ENCODE results near the gene GALNT9. TPM values are rescaled to one million over a fixed set of nuclear protein-coding genes. Genes with fewer than 3 reads are reported as not detected.

GALNT9 gene
- total RNA-seq, 1 experiment from 2014 or later = 0.54 TPM

DNA sequence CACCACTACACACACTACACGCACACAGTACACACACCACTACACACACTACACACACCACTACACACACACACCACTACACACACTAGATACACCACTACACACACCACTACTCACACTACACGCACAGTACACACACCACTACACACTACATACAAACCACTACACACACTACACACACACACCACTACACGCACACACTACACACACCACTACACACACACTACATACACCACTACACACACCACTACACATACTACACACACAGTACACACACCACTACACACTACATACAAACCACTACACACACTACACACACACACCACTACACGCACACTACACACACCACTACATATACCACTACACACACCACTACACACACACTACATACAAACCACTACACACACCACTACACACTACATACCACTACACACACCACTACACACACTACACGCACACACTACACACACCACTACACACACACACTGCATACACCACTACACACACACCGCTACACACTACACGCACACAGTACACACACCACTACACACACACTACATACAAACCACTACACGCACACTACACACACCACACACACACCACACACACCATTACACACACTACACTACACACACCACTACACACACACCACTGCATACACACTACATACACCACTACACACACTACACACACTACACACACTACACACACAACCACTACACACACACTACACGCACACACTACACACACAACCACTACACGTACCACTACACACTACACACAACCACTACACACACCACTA is 173.4 kb downstream of the GALNT9 start:
- BruUV-seq (replicated peaks) = no TSS peak
- no peak overlapping the region for H3K27ac Mint-ChIP-seq (ENCODE audit: unreplicated experiment)
- no peaks in the 10 kb centered on the region for H3K9me3 Mint-ChIP-seq (ENCODE audit: low read depth, unreplicated experiment)
- H3K27me3 Mint-ChIP-seq (ENCODE audit: unreplicated experiment) = peaks cover 13% of the 10 kb centered on the region
- peaks cover 9% of the 10 kb centered on the region for H3K36me3 Mint-ChIP-seq (ENCODE audit: insufficient read depth, unreplicated experiment)
- no peak overlapping the region for H3K4me3 Mint-ChIP-seq (ENCODE audit: low read depth, unreplicated experiment)
- intact Hi-C loops (cut with micrococcal nuclease; ENCODE audit: unreplicated experiment) = loop anchor here (2.0 kb wide), 2 partner anchors 63 to 259 kb away; no protein-coding TSS in a partner anchor
- TF ChIP-seq, protein P1, sequence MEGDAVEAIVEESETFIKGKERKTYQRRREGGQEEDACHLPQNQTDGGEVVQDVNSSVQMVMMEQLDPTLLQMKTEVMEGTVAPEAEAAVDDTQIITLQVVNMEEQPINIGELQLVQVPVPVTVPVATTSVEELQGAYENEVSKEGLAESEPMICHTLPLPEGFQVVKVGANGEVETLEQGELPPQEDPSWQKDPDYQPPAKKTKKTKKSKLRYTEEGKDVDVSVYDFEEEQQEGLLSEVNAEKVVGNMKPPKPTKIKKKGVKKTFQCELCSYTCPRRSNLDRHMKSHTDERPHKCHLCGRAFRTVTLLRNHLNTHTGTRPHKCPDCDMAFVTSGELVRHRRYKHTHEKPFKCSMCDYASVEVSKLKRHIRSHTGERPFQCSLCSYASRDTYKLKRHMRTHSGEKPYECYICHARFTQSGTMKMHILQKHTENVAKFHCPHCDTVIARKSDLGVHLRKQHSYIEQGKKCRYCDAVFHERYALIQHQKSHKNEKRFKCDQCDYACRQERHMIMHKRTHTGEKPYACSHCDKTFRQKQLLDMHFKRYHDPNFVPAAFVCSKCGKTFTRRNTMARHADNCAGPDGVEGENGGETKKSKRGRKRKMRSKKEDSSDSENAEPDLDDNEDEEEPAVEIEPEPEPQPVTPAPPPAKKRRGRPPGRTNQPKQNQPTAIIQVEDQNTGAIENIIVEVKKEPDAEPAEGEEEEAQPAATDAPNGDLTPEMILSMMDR (IDR thresholded peaks at IDR 0.05; ENCODE audit: unreplicated experiment) = no peak
- CTCF ChIA-PET = no interaction called here
- H3K4me1 Mint-ChIP-seq (ENCODE audit: low read depth, unreplicated experiment) = peaks cover 7% of the 10 kb centered on the region
- DNase-seq = no peak

DNA sequence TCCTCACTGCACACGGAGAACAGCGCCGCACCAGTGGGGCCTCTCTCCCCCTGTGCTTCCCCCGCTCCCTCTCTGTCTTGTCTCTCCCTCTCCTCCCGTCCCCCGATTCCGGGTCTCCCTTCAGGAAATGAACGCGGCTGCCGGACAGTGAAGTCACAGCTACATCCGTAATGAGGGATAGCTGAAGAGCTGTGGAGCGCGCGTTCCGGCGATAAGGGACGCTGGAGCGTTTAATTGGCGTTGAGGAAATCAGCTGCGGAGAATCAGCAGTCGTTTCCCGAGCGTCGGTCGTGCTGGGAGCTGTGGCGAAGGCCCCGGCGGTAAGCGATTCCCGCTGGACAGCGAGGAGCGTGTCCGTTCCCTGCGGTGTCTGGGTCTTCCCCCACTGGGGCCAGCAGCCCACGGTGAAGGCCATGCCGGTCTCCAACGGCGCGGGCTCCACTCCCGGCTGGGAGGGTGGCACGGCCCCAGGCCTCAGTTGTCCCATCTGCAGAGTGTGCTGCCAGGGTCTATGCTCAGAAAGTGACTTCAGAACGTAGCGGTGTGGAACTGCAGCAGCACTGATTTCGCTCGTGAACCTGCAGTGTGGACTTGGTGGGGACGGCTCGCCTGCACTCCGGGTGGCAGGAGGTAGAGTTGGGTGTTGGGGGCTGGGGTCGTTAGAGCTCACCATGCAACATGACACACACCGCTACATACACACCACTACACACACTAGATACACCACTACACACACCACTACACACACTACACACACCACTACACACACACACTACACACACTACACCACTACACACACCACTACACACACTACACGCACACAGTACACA is 174.2 kb downstream of the GALNT9 start:
- no TSS peak for BruUV-seq (replicated peaks)
- intact Hi-C loops (cut with micrococcal nuclease; ENCODE audit: unreplicated experiment) = loop anchor here (2.0 to 5.0 kb wide), 3 partner anchors 64 to 462 kb away; partner anchors contain the start of gene P2RX2
- H3K27ac Mint-ChIP-seq (ENCODE audit: unreplicated experiment) = no peak overlapping the region
- H3K27me3 Mint-ChIP-seq (ENCODE audit: unreplicated experiment) = peaks cover 6% of the 10 kb centered on the region
- TF ChIP-seq, protein P1 (IDR thresholded peaks at IDR 0.05; ENCODE audit: unreplicated experiment) = no peak
- H3K4me1 Mint-ChIP-seq (ENCODE audit: low read depth, unreplicated experiment) = peaks cover 6% of the 10 kb centered on the region
- no peak for DNase-seq
- no peaks in the 10 kb centered on the region for H3K9me3 Mint-ChIP-seq (ENCODE audit: low read depth, unreplicated experiment)
- peaks cover 9% of the 10 kb centered on the region for H3K36me3 Mint-ChIP-seq (ENCODE audit: insufficient read depth, unreplicated experiment)
- H3K4me3 Mint-ChIP-seq (ENCODE audit: low read depth, unreplicated experiment) = no peak overlapping the region
- CTCF ChIA-PET = interaction anchor here (2.9 kb wide), 1 partner anchor 260 kb away, joined by 96 read pairs; no protein-coding TSS in a partner anchor

DNA sequence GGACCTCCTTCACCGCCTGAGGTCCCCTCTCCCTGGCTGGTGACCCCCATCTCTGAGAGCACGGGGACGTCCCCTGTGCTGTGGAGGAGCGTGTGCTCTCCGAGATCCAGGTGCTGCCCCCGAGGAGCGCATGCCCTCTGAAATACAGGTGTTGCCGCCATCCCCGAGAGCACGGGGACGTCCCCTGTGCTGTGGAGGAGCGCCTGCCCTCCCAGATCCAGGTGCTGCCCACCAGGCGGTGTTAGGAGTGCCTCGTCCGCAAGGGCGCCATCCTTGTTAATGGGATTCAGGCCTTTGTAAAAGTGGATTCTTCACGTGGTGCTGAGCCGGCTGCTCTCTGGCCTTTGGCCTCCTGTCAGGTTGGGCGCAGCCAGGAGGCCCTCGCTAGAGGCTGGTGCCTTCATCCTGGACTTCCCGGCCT is 175.0 kb downstream of the GALNT9 start:
- Mint-ChIP-seq H3K4me3 (ENCODE audit: low read depth, unreplicated experiment) (peak overlapping the region; percentile 50), H3K9me3 (ENCODE audit: low read depth, unreplicated experiment) (no peaks in the 10 kb centered on the region), H3K27me3 (ENCODE audit: unreplicated experiment) (no peaks in the 10 kb centered on the region), H3K27ac (ENCODE audit: unreplicated experiment) (no peak overlapping the region), H3K4me1 (ENCODE audit: low read depth, unreplicated experiment) (no peaks in the 10 kb centered on the region), H3K36me3 (ENCODE audit: insufficient read depth, unreplicated experiment) (peaks cover 9% of the 10 kb centered on the region)
- DNase-seq = no peak
- BruUV-seq (replicated peaks) = no TSS peak
- intact Hi-C loops (cut with micrococcal nuclease; ENCODE audit: unreplicated experiment) = loop anchor here (2.0 to 5.0 kb wide), 3 partner anchors 64 to 463 kb away; partner anchors contain the start of gene P2RX2
- TF ChIP-seq, protein P1 (IDR thresholded peaks at IDR 0.05; ENCODE audit: unreplicated experiment) = no peak
- CTCF ChIA-PET = interaction anchor here (0.9 to 2.9 kb wide), 10 partner anchors 8 to 460 kb away, joined by 3 to 96 read pairs (median 5); no protein-coding TSS in a partner anchor

All from Calu3 (cell line).